ENCODE results near the gene BRD1. TPM values are rescaled to one million over a fixed set of nuclear protein-coding genes. Genes with fewer than 3 reads are reported as not detected.

The BRD1 gene
- total and polyA plus RNA-seq, 3 experiments from 2014 or later, result 4.9 to 35.1 (median 32.9) TPM

DNA sequence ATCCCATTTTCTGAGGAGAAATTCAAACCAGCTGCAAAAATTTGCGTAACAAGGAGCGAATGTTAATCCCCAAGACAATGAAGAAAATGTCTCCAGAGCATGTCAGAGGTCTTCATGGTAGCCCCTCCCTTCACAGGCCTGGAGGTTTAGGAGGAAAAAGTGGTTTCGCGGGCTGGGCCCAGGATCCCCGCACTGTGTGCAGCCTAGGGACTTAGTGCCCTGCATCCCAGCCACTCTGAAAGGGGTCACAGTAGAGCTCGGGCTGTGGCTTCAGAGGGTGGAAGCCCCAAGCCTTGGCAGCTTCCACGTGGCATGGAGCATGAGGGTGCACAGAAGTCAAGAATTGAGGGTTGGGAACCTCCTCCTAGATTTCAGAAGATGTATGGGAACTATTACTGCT, 87.4 kb downstream of the BRD1 start:
- POLR2A ChIA-PET, result no interaction called here
- peaks cover 16 to 74% of the 10 kb centered on the region in 2 donors for H3K27me3 Mint-ChIP-seq
- H3K36me3 ChIP-seq (ENCODE audit: insufficient read depth, low read length), result no peaks in the 10 kb centered on the region
- H3K27me3 ChIP-seq (ENCODE audit: insufficient read depth, low read length, poor library complexity, severe bottlenecking), result no peaks in the 10 kb centered on the region
- peaks cover 6 to 20% (median 20%) of the 10 kb centered on the region in 5 donors for H3K9me3 Mint-ChIP-seq
- H3K4me3 ChIP-seq (ENCODE audit: low read length), result no peak overlapping the region
- H3K4me1 ChIP-seq (ENCODE audit: insufficient read depth, low read length), result no peaks in the 10 kb centered on the region
- H3K27ac ChIP-seq (ENCODE audit: low read depth, low read length), result no peak overlapping the region
- H3K9me3 ChIP-seq (ENCODE audit: low read length), result no peaks in the 10 kb centered on the region
- no peak overlapping the region for H3K27ac Mint-ChIP-seq
- CTCF ChIA-PET, result no interaction called here
- H3K4me1 Mint-ChIP-seq, result no peaks in the 10 kb centered on the region
- no peak overlapping the region for H3K4me3 Mint-ChIP-seq
- DNase-seq, result no peak
- peaks cover 0 to 18% (median 0%) of the 10 kb centered on the region in 3 donors for H3K36me3 Mint-ChIP-seq

- Histone ChIP-seq H3K4me3 (ENCODE audit: low read length) (no peak overlapping the region), H3K9me3 (ENCODE audit: low read length) (no peaks in the 10 kb centered on the region), H3K4me1 (ENCODE audit: insufficient read depth, low read length) (no peaks in the 10 kb centered on the region), H3K27me3 (ENCODE audit: insufficient read depth, low read length, poor library complexity, severe bottlenecking) (no peaks in the 10 kb centered on the region), H3K36me3 (ENCODE audit: insufficient read depth, low read length) (no peaks in the 10 kb centered on the region), H3K27ac (ENCODE audit: low read depth, low read length) (no peak overlapping the region)
- ChIA-PET POLR2A (no interaction called here), CTCF (no interaction called here)
- Mint-ChIP-seq H3K9me3 (peaks cover 0 to 14% (median 12%) of the 10 kb centered on the region in 5 donors), H3K36me3 (peaks cover 0 to 17% (median 0%) of the 10 kb centered on the region in 3 donors), H3K4me1 (peaks cover 2 to 6% (median 4%) of the 10 kb centered on the region in 3 donors), H3K4me3 (no peak overlapping the region), H3K27me3 (peaks cover 18 to 78% of the 10 kb centered on the region in 2 donors), H3K27ac (no peak overlapping the region)
- no peak for DNase-seq
These were observed 88.5 kb downstream of the BRD1 start for GRCh38 chr22:49739138-49739537.

DNA sequence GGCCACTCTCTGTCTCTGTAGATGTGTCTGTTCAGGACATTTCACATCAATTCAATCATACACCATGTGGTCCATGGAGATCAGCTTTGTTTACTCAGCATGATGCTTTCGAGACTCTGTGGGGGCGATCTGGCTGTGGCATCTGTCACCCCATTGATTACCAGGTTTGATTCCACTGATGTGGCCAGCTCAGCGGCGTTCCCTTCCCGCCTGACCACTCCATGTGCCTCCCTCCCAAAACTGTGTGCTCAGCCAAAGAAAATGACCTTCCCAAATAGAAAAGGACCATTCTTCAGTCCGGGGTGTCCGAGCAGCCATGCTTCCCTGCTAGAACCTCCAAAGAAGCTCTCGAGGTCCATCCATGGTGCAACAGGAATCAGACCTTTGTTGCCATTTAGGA, 89.1 kb downstream of the BRD1 start:
- H3K36me3 Mint-ChIP-seq, result peaks cover 0 to 12% (median 0%) of the 10 kb centered on the region in 3 donors
- no peak for DNase-seq
- CTCF ChIA-PET, result no interaction called here
- POLR2A ChIA-PET, result no interaction called here
- H3K4me1 ChIP-seq (ENCODE audit: insufficient read depth, low read length), result peaks cover 4% of the 10 kb centered on the region
- peaks cover 18 to 78% of the 10 kb centered on the region in 2 donors for H3K27me3 Mint-ChIP-seq
- H3K27ac Mint-ChIP-seq, result no peak overlapping the region
- peaks cover 8 to 11% (median 9%) of the 10 kb centered on the region in 3 donors for H3K4me1 Mint-ChIP-seq
- H3K4me3 Mint-ChIP-seq, result no peak overlapping the region
- H3K9me3 ChIP-seq (ENCODE audit: low read length), result no peaks in the 10 kb centered on the region
- no peaks in the 10 kb centered on the region for H3K36me3 ChIP-seq (ENCODE audit: insufficient read depth, low read length)
- no peak overlapping the region for H3K27ac ChIP-seq (ENCODE audit: low read depth, low read length)
- no peaks in the 10 kb centered on the region for H3K27me3 ChIP-seq (ENCODE audit: insufficient read depth, low read length, poor library complexity, severe bottlenecking)
- peaks cover 0 to 11% (median 6%) of the 10 kb centered on the region in 5 donors for H3K9me3 Mint-ChIP-seq
- H3K4me3 ChIP-seq (ENCODE audit: low read length), result no peak overlapping the region

- Mint-ChIP-seq H3K9me3 (peaks cover 0 to 8% (median 3%) of the 10 kb centered on the region in 5 donors), H3K4me3 (no peak overlapping the region), H3K4me1 (peaks cover 14 to 17% (median 14%) of the 10 kb centered on the region in 3 donors)
These were observed 89.7 kb downstream of the BRD1 start for GRCh38 chr22:49738006-49738405.

DNA sequence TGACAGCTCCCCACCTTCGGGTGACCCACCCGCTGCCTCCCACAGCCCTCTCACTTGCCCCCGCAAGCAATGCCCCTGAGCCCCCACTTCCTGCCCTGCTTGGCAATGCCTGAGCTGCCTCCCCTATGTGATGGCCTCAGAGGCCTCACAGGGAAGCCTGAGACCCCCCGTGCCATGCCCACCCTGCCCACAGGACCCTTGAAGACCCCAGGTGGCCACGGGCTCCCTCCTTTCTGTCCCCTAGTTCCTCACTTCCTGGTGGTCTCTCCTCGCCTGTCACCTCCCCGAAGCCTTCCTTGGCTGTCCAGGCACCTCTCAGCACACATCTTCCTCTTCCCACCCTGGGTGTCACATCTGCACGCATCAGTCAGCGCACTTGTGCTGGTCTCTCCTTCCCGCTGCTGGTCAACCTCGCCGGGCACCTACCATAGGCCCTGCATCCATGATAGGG, 90.5 kb downstream of the BRD1 start:
- peaks cover 0 to 10% (median 0%) of the 10 kb centered on the region in 3 donors for H3K36me3 Mint-ChIP-seq
- POLR2A ChIA-PET, result no interaction called here
- no peak for DNase-seq
- H3K27ac ChIP-seq (ENCODE audit: low read depth, low read length), result no peak overlapping the region
- no peaks in the 10 kb centered on the region for H3K36me3 ChIP-seq (ENCODE audit: insufficient read depth, low read length)
- no peaks in the 10 kb centered on the region for H3K9me3 ChIP-seq (ENCODE audit: low read length)
- H3K27ac Mint-ChIP-seq, result no peak overlapping the region
- CTCF ChIA-PET, result no interaction called here
- H3K4me3 Mint-ChIP-seq, result no peak overlapping the region
- peaks cover 5% of the 10 kb centered on the region for H3K4me1 ChIP-seq (ENCODE audit: insufficient read depth, low read length)
- H3K27me3 Mint-ChIP-seq, result peaks cover 26 to 75% of the 10 kb centered on the region in 2 donors
- peaks cover 0 to 7% (median 0%) of the 10 kb centered on the region in 5 donors for H3K9me3 Mint-ChIP-seq
- H3K4me3 ChIP-seq (ENCODE audit: low read length), result no peak overlapping the region
- H3K27me3 ChIP-seq (ENCODE audit: insufficient read depth, low read length, poor library complexity, severe bottlenecking), result no peaks in the 10 kb centered on the region
- H3K4me1 Mint-ChIP-seq, result peaks cover 14 to 18% (median 17%) of the 10 kb centered on the region in 3 donors

More at GRCh38 chr22:49738006-49738405, 89.7 kb downstream of the BRD1 start:
- Mint-ChIP-seq H3K27ac (no peak overlapping the region), H3K27me3 (peaks cover 18 to 79% of the 10 kb centered on the region in 2 donors), H3K36me3 (peaks cover 0 to 9% (median 0%) of the 10 kb centered on the region in 3 donors)
- CTCF ChIA-PET, result no interaction called here
- H3K27me3 ChIP-seq (ENCODE audit: insufficient read depth, low read length, poor library complexity, severe bottlenecking), result no peaks in the 10 kb centered on the region
- H3K27ac ChIP-seq (ENCODE audit: low read depth, low read length), result no peak overlapping the region
- H3K4me1 ChIP-seq (ENCODE audit: insufficient read depth, low read length), result peaks cover 5% of the 10 kb centered on the region
- no peaks in the 10 kb centered on the region for H3K9me3 ChIP-seq (ENCODE audit: low read length)
- no peak overlapping the region for H3K4me3 ChIP-seq (ENCODE audit: low read length)
- POLR2A ChIA-PET, result no interaction called here
- no peaks in the 10 kb centered on the region for H3K36me3 ChIP-seq (ENCODE audit: insufficient read depth, low read length)
- DNase-seq, result no peak

GRCh38 chr22:49736538-49736937, 91.1 kb downstream of the BRD1 start:
- DNase-seq, result no peak
- Histone ChIP-seq H3K4me1 (ENCODE audit: insufficient read depth, low read length) (peaks cover 5% of the 10 kb centered on the region), H3K27ac (ENCODE audit: low read depth, low read length) (no peak overlapping the region), H3K27me3 (ENCODE audit: insufficient read depth, low read length, poor library complexity, severe bottlenecking) (no peaks in the 10 kb centered on the region), H3K4me3 (ENCODE audit: low read length) (no peak overlapping the region), H3K9me3 (ENCODE audit: low read length) (no peaks in the 10 kb centered on the region), H3K36me3 (ENCODE audit: insufficient read depth, low read length) (no peaks in the 10 kb centered on the region)
- Mint-ChIP-seq H3K27ac (no peak overlapping the region), H3K9me3 (peaks cover 0 to 7% (median 0%) of the 10 kb centered on the region in 5 donors), H3K4me3 (no peak overlapping the region), H3K27me3 (peaks cover 30 to 76% of the 10 kb centered on the region in 2 donors), H3K36me3 (peaks cover 0 to 14% (median 0%) of the 10 kb centered on the region in 3 donors), H3K4me1 (peaks cover 14 to 18% (median 17%) of the 10 kb centered on the region in 3 donors)
- ChIA-PET POLR2A (no interaction called here), CTCF (interaction anchor here (0.6 kb wide), 1 partner anchor 111 kb away, joined by 3 read pairs; no protein-coding TSS in a partner anchor)

DNA sequence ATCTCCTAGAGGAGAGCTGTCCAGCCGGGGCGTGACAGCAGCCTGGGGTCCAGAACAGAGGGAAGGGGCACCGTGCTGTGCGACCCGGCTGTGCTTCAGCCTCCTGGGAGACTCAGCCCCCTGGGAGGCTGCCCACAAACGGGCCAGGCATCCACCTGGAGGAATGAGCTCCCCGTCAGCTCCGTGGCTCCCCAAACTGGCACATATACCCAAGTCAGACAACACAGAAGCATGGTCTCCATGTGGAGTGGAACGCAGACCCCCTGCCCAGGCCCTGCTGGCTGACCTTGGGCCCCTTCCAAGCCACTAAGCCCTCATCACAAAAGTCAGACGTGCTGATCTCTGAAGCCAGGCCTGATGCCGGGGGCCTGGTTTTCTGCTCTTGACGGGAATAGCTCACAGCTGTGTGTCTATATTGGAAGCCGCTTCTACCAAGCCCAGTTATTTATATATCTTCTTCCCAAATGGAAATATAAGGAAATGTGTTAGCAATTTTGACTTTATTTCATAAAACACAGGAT, 91.7 kb downstream of the BRD1 start:
- Mint-ChIP-seq H3K4me1 (peaks cover 14 to 18% (median 17%) of the 10 kb centered on the region in 3 donors), H3K9me3 (peaks cover 0 to 7% (median 0%) of the 10 kb centered on the region in 5 donors), H3K27ac (no peak overlapping the region), H3K36me3 (peaks cover 0 to 14% (median 0%) of the 10 kb centered on the region in 3 donors), H3K4me3 (no peak overlapping the region), H3K27me3 (peaks cover 34 to 75% of the 10 kb centered on the region in 2 donors)
- peaks cover 5% of the 10 kb centered on the region for H3K4me1 ChIP-seq (ENCODE audit: insufficient read depth, low read length)
- no peaks in the 10 kb centered on the region for H3K9me3 ChIP-seq (ENCODE audit: low read length)
- H3K27me3 ChIP-seq (ENCODE audit: insufficient read depth, low read length, poor library complexity, severe bottlenecking), result no peaks in the 10 kb centered on the region
- no peaks in the 10 kb centered on the region for H3K36me3 ChIP-seq (ENCODE audit: insufficient read depth, low read length)
- H3K4me3 ChIP-seq (ENCODE audit: low read length), result no peak overlapping the region
- ChIA-PET CTCF (interaction anchor here (0.6 kb wide), 2 partner anchors 110 to 321 kb away, joined by 3 read pairs; no protein-coding TSS in a partner anchor), POLR2A (no interaction called here)
- no peak for DNase-seq
- H3K27ac ChIP-seq (ENCODE audit: low read depth, low read length), result no peak overlapping the region

GRCh38 chr22:49735411-49735900, 92.2 kb downstream of the BRD1 start:
- H3K4me1 ChIP-seq (ENCODE audit: insufficient read depth, low read length), result peaks cover 5% of the 10 kb centered on the region
- POLR2A ChIA-PET, result no interaction called here
- Mint-ChIP-seq H3K36me3 (peaks cover 0 to 14% (median 0%) of the 10 kb centered on the region in 3 donors), H3K27ac (peak overlapping the region in 1 of 8 donors; percentile 22), H3K4me1 (peaks cover 14 to 18% (median 17%) of the 10 kb centered on the region in 3 donors), H3K9me3 (peaks cover 0 to 7% (median 0%) of the 10 kb centered on the region in 5 donors), H3K4me3 (no peak overlapping the region), H3K27me3 (peaks cover 35 to 76% of the 10 kb centered on the region in 2 donors)
- no peak overlapping the region for H3K4me3 ChIP-seq (ENCODE audit: low read length)
- no peak for DNase-seq
- H3K9me3 ChIP-seq (ENCODE audit: low read length), result no peaks in the 10 kb centered on the region
- no peak overlapping the region for H3K27ac ChIP-seq (ENCODE audit: low read depth, low read length)
- H3K27me3 ChIP-seq (ENCODE audit: insufficient read depth, low read length, poor library complexity, severe bottlenecking), result no peaks in the 10 kb centered on the region
- CTCF ChIA-PET, result interaction anchor here (0.6 kb wide), 1 partner anchor 321 kb away, joined by 3 read pairs; no protein-coding TSS in a partner anchor
- no peaks in the 10 kb centered on the region for H3K36me3 ChIP-seq (ENCODE audit: insufficient read depth, low read length)
